HG03097 (cell line): ENCODE data around the gene IRAK3.
A peak's percentile ranks its signal among the peaks of the same experiment; 100 is the strongest.

Source experiments
- ATAC-seq: cut with Tn5 transposase; IDR thresholded peaks from one replicate; pipeline ENCODE4 v1.9.1; 2021; ENCODE audit not compliant: unreplicated experiment, low FRiP score

The IRAK3 gene

DNA sequence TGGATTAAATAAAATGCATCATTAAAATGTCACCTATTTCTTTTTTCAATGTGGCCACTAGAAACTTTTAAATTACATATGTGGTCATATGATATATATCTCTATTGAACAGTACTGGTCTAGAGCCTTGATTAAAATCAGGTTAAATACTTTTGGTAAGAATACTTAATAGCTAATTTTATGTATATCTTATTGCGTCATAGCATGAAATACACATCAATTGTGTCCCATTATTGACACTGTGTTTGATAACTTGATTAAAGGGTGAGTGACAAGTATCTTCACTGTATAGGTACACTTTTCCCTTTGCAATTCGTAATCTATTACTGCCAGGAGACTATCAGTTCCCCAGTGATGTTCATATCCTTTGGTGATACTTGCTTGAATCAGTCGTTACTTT lies 108.9 kb downstream of the IRAK3 start:
- ATAC-seq: no peak

DNA sequence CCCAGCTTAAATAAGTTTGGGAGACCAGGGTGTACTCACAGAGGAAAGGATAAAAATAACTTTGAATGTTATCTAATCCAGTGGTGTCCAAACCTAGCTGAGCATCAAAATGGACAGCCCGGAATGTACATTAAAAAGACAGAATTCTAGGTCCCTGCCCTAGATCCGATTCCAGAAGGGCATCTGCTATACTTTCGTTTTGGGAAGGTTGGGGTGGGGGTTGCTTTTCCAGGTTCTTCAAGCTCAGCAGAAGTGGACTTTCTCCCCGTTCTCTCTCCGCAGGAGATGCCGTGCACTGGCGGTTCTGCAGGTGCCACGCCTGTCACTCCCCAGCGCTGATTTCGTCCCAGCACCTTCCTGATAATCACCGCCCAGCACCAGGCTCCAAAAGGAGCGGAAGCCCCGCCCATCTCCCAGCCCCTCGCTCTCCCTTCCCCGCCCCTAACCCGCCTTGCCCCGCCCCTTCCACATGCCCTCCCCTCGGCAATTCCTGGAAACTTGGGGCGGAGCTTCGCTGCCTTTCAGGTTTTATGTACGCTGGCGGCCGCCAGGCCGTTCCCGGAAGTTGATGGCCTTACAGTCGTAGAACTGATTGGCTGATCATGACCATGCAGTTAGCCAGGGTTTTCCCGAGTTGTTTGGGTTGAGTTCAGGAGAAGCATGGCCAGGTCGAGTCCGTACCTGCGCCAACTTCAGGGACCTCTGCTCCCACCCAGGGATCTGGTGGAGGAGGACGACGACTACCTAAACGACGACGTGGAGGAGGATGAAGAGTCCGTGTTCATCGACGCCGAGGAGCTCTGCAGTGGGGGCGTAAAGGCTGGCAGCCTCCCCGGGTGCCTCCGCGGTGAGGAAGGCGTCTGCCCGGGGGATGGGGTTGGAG lies 113.2 kb downstream of the IRAK3 start, which contains the start of gene HELB:
Gene HELB (plus strand): TSS at position 550 of the 883 bp plus-strand sequence. CDS start 111 bp downstream, at position 661.
- peak; percentile 89 for ATAC-seq

DNA sequence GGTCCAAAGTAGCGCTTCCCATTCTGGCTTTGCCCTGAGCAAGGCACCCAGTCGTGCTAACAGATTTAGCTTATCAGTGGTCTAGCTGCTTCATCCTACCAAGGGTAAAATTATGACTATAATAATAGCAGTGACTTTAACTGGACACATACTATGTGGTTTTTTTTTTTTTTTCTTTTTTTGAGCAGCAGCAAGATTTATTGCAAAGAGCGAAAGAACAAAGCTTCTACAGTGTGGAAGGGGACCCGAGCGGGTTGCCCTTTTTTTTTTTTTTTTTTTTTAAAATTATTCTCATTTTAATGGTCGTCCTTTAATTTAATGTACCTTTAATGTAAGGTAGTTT lies 113.8 kb downstream of the IRAK3 start:
- no peak for ATAC-seq

DNA sequence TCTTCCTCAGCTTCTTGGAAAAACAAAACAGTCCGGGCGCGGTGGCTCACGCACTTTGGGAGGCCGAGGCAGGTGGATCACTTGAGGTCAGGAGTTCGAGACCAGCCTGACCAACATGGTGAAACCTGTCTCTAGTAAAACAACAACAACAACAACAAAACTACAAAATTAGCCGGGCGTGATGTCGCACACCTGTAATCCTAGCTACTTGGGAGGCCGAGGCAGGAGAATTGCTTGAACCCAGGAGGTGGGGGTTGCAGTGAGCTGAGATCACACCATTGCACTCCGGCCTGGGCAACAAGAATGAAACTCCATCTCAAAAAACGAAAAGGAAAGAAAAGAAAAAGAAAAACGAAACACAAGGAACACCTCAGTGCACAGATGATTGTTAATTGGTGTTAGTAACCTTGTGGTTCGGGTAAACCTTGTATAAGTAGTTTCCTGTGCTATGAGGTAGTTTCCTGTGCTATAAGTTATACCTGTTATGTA lies 114.3 kb downstream of the IRAK3 start:
- ATAC-seq: peak; percentile 51
